Gastroesophageal sphincter (tissue), 4 donors: Measurements from ENCODE around the gene GPR42. TPM values are rescaled to one million over a fixed set of nuclear protein-coding genes. Genes with fewer than 3 reads are reported as not detected.

Source experiments
- ATAC-seq: fragments of 150-250 bp; one replicate; pipeline ENCODE4 v1.9.1; 2016; ENCODE audit warnings: mild to moderate bottlenecking, moderate library complexity
- H3K27ac ChIP-seq, 4 donors: fragments of 200-600 bp; sonication (generic) in 3 of 4; 1 replicate in 3 of 4; 2 replicates in 1 of 4; pipeline ENCODE4 v1.5.1; 2016 to 2019
- H3K27me3 ChIP-seq: fragments of 200-600 bp; sonication (generic); one replicate; pipeline ENCODE4 v1.5.1; 2019
- H3K36me3 ChIP-seq, 2 donors: fragments of 200-600 bp; sonication (generic); one replicate each; pipeline ENCODE4 v1.5.1; 2019; ENCODE audit warnings: control low read depth in 1 of 2
- H3K4me1 ChIP-seq, 3 donors: fragments of 200-600 bp; sonication (generic); 1 replicate in 2 of 3; 2 replicates in 1 of 3; pipeline ENCODE4 v1.5.1; 2016 to 2019; ENCODE audit warnings: control low read depth in 2 of 3
- H3K4me3 ChIP-seq, 2 donors: fragments of 200-600 bp; sonication (generic); one replicate each; pipeline ENCODE4 v1.5.1; 2019; ENCODE audit warnings: mild to moderate bottlenecking in 1 of 2, moderate library complexity in 1 of 2
- H3K9me3 ChIP-seq, 3 donors: fragments of 200-600 bp; sonication (generic); one replicate each; pipeline ENCODE4 v1.5.1; 2017 to 2019; ENCODE audit warnings: control low read depth in 2 of 3
- CTCF ChIP-seq, 4 experiments: fragments of 200-600 bp in 2 of 4; fragments of 450-650 bp in 2 of 4; sonication (generic) in 1 of 4; IDR thresholded peaks; one replicate each; pipeline ENCODE4 v1.5.1; 2017 to 2019; ENCODE audit warnings: antibody characterized with exemption in 4 of 4, mild to moderate bottlenecking in 2 of 4, moderate library complexity in 2 of 4
- EP300 ChIP-seq: sonication (generic); formaldehyde crosslinking; IDR thresholded peaks from one replicate; pipeline ENCODE4 v1.6.1; 2017; ENCODE audit warnings: antibody characterized with exemption, mild to moderate bottlenecking
- POLR2A ChIP-seq, 2 donors: fragments of 450-650 bp; IDR thresholded peaks; one replicate each; pipeline ENCODE4 v1.6.1; 2017; ENCODE audit warnings: antibody characterized with exemption in 2 of 2, mild to moderate bottlenecking in 2 of 2, moderate library complexity in 1 of 2
- POLR2AphosphoS5 ChIP-seq: sonication (generic); formaldehyde crosslinking; IDR thresholded peaks from one replicate; pipeline ENCODE4 v1.6.1; 2017; ENCODE audit warnings: antibody characterized with exemption
- WGBS, 2 donors: methylation state at CpG; one replicate each; pipeline ENCODE4 v1.1.5; 2018; ENCODE audit warnings: low coverage in 1 of 2; 5-methylcytosine and 5-hydroxymethylcytosine counted together
- total RNA-seq, 4 donors: library from RNA; depleted of rRNA; stranded (reverse); fragments of >200 nt; gene quantifications; one replicate each; pipeline ENCODE4 v1.1.0, GENCODE V29; 2016

Gene GPR42
- total RNA-seq, 4 donors from 2014 or later: not detected

GRCh38 chr19:35336166-35336955 lies 34.5 kb upstream of the GPR42 start:
- H3K9me3 ChIP-seq: no peaks in the 10 kb centered on the region
- H3K27me3 ChIP-seq: peaks cover 64% of the 10 kb centered on the region
- no peak for TF ChIP-seq CTCF (IDR thresholded peaks at IDR 0.05)
- no peak for TF ChIP-seq POLR2AphosphoS5
- TF ChIP-seq EP300: no peak
- TF ChIP-seq POLR2A (IDR thresholded peaks at IDR 0.05): no peak
- no peak for ATAC-seq
- no peak overlapping the region for H3K27ac ChIP-seq
- 75 to 100% methylated on average over 2 to 4 of the region's 21 CpGs for WGBS, 2 donors
- no peak overlapping the region for H3K4me3 ChIP-seq
- H3K4me1 ChIP-seq: no peaks in the 10 kb centered on the region
- no peaks in the 10 kb centered on the region for H3K36me3 ChIP-seq

GRCh38 chr19:35337097-35337983 lies 33.5 kb upstream of the GPR42 start:
- TF ChIP-seq POLR2A (IDR thresholded peaks at IDR 0.05) (no peak), CTCF (IDR thresholded peaks at IDR 0.05) (no peak), POLR2AphosphoS5 (no peak), EP300 (no peak)
- no peak overlapping the region for H3K27ac ChIP-seq
- no peak for ATAC-seq
- WGBS, 2 donors: 70 to 86% methylated on average over 13 to 15 of the region's 25 CpGs
- H3K4me1 ChIP-seq: no peaks in the 10 kb centered on the region
- no peaks in the 10 kb centered on the region for H3K9me3 ChIP-seq
- H3K27me3 ChIP-seq: peaks cover 54% of the 10 kb centered on the region
- no peaks in the 10 kb centered on the region for H3K36me3 ChIP-seq
- H3K4me3 ChIP-seq: no peak overlapping the region

GRCh38 chr19:35337984-35338296 lies 32.9 kb upstream of the GPR42 start:
- no peak for ATAC-seq
- Histone ChIP-seq H3K36me3 (no peaks in the 10 kb centered on the region), H3K4me3 (no peak overlapping the region), H3K27ac (no peak overlapping the region), H3K27me3 (peaks cover 48% of the 10 kb centered on the region), H3K9me3 (no peaks in the 10 kb centered on the region), H3K4me1 (no peaks in the 10 kb centered on the region)
- 69 to 71% methylated on average over 4 to 12 of the region's 13 CpGs for WGBS, 2 donors
- TF ChIP-seq EP300: no peak
- TF ChIP-seq CTCF (IDR thresholded peaks at IDR 0.05): no peak
- TF ChIP-seq POLR2A (IDR thresholded peaks at IDR 0.05): no peak
- TF ChIP-seq POLR2AphosphoS5: no peak

GRCh38 chr19:35340431-35340830 lies 30.4 kb upstream of the GPR42 start:
- WGBS, 2 donors: 93% methylated on average over 3 of the region's 11 CpGs; no CpG with 5 or more reads in 1 of the 2 donors
- Histone ChIP-seq H3K27me3 (peaks cover 41% of the 10 kb centered on the region), H3K4me3 (no peak overlapping the region), H3K9me3 (no peaks in the 10 kb centered on the region), H3K4me1 (no peaks in the 10 kb centered on the region), H3K27ac (no peak overlapping the region), H3K36me3 (no peaks in the 10 kb centered on the region)
- ATAC-seq: no peak
- TF ChIP-seq POLR2AphosphoS5: no peak

GRCh38 chr19:35341006-35341405 lies 29.9 kb upstream of the GPR42 start:
- H3K4me3 ChIP-seq: no peak overlapping the region
- H3K36me3 ChIP-seq: no peaks in the 10 kb centered on the region
- H3K9me3 ChIP-seq: no peaks in the 10 kb centered on the region
- no peak for ATAC-seq
- H3K4me1 ChIP-seq: no peaks in the 10 kb centered on the region
- 80 to 83% methylated on average over 1 to 4 of the region's 16 CpGs for WGBS, 2 donors
- TF ChIP-seq EP300 (no peak), POLR2A (IDR thresholded peaks at IDR 0.05) (no peak), POLR2AphosphoS5 (no peak), CTCF (IDR thresholded peaks at IDR 0.05) (no peak)
- no peak overlapping the region for H3K27ac ChIP-seq
- H3K27me3 ChIP-seq: peaks cover 41% of the 10 kb centered on the region
